Breast epithelium (tissue), 4 donors: ENCODE data around the gene CCDC178. TPM values are rescaled to one million over a fixed set of nuclear protein-coding genes. Genes with fewer than 3 reads are reported as not detected.

ENCODE experiments used
- DNase-seq, 2 donors: peaks; one replicate each; pipeline ENCODE4 v3.0.0-alpha.2; 2019; ENCODE audit warnings: low spot score in 2 of 2
- H3K27ac ChIP-seq, 2 donors: fragments of 200-600 bp; sonication (generic) in 1 of 2; one replicate each; pipeline ENCODE4 v1.5.1; 2016 to 2019; ENCODE audit warnings: mild to moderate bottlenecking in 1 of 2
- H3K27me3 ChIP-seq, 2 donors: fragments of 200-600 bp; sonication (generic) in 1 of 2; one replicate each; pipeline versions ENCODE4 v1.5.1 to v1.6.0; 2017 to 2019; ENCODE audit warnings: control low read depth in 1 of 2, mild to moderate bottlenecking in 1 of 2
- H3K36me3 ChIP-seq: fragments of 200-600 bp; one replicate; pipeline ENCODE4 v1.5.1; 2019
- H3K4me1 ChIP-seq, 2 donors: fragments of 200-600 bp; sonication (generic); one replicate each; pipeline ENCODE4 v1.5.1; 2016 to 2019; ENCODE audit warnings: control low read depth in 1 of 2
- H3K4me3 ChIP-seq, 3 donors: fragments of 200-600 bp; sonication (generic); 1 replicate in 2 of 3; 2 replicates in 1 of 3; pipeline ENCODE4 v1.5.1; 2016 to 2019; ENCODE audit warnings: mild to moderate bottlenecking in 3 of 3, moderate library complexity in 2 of 3
- H3K9me3 ChIP-seq, 2 donors: fragments of 200-600 bp; sonication (generic) in 1 of 2; one replicate each; pipeline ENCODE4 v1.5.1; 2016 to 2019; ENCODE audit warnings: control low read depth in 1 of 2
- CTCF ChIP-seq, 3 donors: fragments of 450-650 bp; IDR thresholded peaks; one replicate each; pipeline ENCODE4 v1.5.1; 2016 to 2017; ENCODE audit warnings: antibody characterized with exemption in 3 of 3, mild to moderate bottlenecking in 3 of 3, moderate library complexity in 3 of 3
- POLR2A ChIP-seq: fragments of 450-650 bp; IDR thresholded peaks from one replicate; pipeline ENCODE4 v1.6.1; 2016; ENCODE audit warnings: antibody characterized with exemption, mild to moderate bottlenecking, moderate library complexity
- POLR2AphosphoS5 ChIP-seq, 3 donors: sonication (generic); formaldehyde crosslinking; IDR thresholded peaks; one replicate each; pipeline ENCODE4 v1.6.1; 2017; ENCODE audit warnings: antibody characterized with exemption in 3 of 3
- intact Hi-C: fragments of 100-400 bp; cut with DNase I; formaldehyde crosslinking; loops from one replicate; pipeline ENCODE4 v1.15.1; 2023; ENCODE audit warnings: low total_unique reads
- total RNA-seq, 3 donors: library from RNA; depleted of rRNA; stranded (reverse); fragments of >200 nt; gene quantifications; one replicate each; pipeline ENCODE4 v1.1.0, GENCODE V29; 2016

CCDC178 gene, protein sequence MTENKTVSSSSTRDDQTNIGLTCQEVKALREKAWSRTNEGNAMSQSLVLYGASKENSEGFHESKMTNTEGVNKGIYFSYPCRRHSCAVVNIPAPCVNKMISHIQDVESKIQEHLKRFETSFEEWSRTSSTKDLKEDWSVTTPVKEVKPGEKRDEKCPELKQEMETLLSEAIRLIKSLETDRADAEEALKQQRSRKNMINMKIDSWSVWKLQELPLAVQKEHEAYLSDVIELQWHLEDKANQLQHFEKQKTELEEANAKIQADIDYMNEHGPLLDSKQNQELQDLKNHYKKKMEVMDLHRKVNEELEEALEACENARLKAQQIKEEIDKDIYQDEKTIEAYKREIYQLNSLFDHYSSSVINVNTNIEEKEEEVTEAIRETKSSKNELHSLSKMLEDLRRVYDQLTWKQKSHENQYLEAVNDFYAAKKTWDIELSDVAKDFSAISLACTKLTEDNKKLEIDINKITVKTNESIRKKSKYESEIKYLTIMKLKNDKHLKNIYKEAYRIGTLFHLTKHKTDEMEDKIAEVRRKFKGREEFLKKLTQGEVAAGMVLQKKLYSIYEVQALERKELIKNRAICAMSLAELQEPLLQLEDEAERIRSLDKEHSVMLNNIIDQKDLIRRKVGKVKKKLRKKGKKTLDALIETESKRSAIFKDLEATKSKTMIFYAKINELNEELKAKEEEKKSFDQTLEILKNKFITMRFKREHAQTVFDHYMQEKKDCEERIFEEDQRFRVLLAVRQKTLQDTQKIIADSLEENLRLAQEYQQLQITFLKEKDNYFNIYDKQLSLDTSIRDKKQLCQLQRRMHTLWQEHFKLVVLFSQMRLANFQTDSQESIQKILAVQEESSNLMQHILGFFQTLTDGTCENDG
- total RNA-seq: 1 to 10 TPM; 1.6 to 4.6 (median 3.5) TPM

- TF ChIP-seq CTCF (IDR thresholded peaks at IDR 0.05) (no peak), POLR2AphosphoS5 (IDR thresholded peaks at IDR 0.05) (no peak), POLR2A (no peak)
- Histone ChIP-seq H3K27me3 (peaks cover 0 to 5% of the 10 kb centered on the region in 2 donors), H3K27ac (peak within 1 kb of the TSS; percentile 43 to 69), H3K36me3 (no peaks in the 10 kb centered on the region), H3K4me1 (no peaks in the 10 kb centered on the region), H3K4me3 (peak within 1 kb of the TSS; percentile 38 to 74 (median 62)), H3K9me3 (no peaks in the 10 kb centered on the region)
- intact Hi-C loops: no loop called here
- no peak for DNase-seq
These were observed at the start of gene CCDC178 for GRCh38 chr18:33440060-33441043. TSS of gene CCDC178 (minus strand) at chr18:33440721. CDS start at chr18:33412088, 28,633 bp downstream.

- H3K4me1 ChIP-seq: no peaks in the 10 kb centered on the region
- no peak overlapping the region for H3K27ac ChIP-seq
- DNase-seq: no peak
- intact Hi-C loops: no loop called here
- no peak overlapping the region for H3K4me3 ChIP-seq
- no peaks in the 10 kb centered on the region for H3K9me3 ChIP-seq
- H3K36me3 ChIP-seq: peaks cover 6% of the 10 kb centered on the region
- TF ChIP-seq CTCF (IDR thresholded peaks at IDR 0.05) (no peak), POLR2A (no peak), POLR2AphosphoS5 (IDR thresholded peaks at IDR 0.05) (no peak)
- no peaks in the 10 kb centered on the region for H3K27me3 ChIP-seq
These were observed 43.4 kb upstream of the CCDC178 start for GRCh38 chr18:33483908-33484307.

GRCh38 chr18:33472509-33472908 lies 32.0 kb upstream of the CCDC178 start:
- DNase-seq: no peak
- H3K27ac ChIP-seq: no peak overlapping the region
- H3K4me3 ChIP-seq: no peak overlapping the region
- H3K9me3 ChIP-seq: no peaks in the 10 kb centered on the region
- no peaks in the 10 kb centered on the region for H3K27me3 ChIP-seq
- TF ChIP-seq CTCF (IDR thresholded peaks at IDR 0.05): no peak
- no peak for TF ChIP-seq POLR2A
- TF ChIP-seq POLR2AphosphoS5 (IDR thresholded peaks at IDR 0.05): no peak
- H3K4me1 ChIP-seq: no peaks in the 10 kb centered on the region
- H3K36me3 ChIP-seq: no peaks in the 10 kb centered on the region
- intact Hi-C loops: no loop called here

DNA sequence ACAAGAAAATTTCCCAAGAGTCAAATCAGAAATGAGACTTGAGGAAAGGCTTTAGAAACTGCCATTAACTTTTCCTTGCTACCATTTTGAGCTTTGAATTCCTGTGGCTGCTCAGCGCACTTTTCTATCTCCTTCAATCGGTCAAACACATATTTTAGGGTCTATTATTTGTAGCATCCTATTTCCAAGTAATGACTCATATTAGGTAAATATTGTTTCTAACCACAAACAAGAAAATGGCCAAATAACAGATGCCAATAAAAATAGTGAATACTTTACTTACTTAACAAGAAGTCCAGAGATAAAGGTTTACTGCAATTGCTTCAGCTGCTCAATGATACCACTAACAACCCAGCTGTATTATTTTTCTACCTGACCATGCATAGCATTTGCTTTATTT lies 29.7 kb upstream of the CCDC178 start:
- no peak for TF ChIP-seq POLR2A
- no peak for TF ChIP-seq CTCF (IDR thresholded peaks at IDR 0.05)
- TF ChIP-seq POLR2AphosphoS5 (IDR thresholded peaks at IDR 0.05): no peak
- intact Hi-C loops: no loop called here
- Histone ChIP-seq H3K9me3 (no peaks in the 10 kb centered on the region), H3K27ac (no peak overlapping the region), H3K27me3 (no peaks in the 10 kb centered on the region), H3K4me1 (no peaks in the 10 kb centered on the region), H3K36me3 (no peaks in the 10 kb centered on the region), H3K4me3 (no peak overlapping the region)
- no peak for DNase-seq
